GM23338 (cell line): ENCODE results near the gene FRAS1. TPM values are rescaled to one million over a fixed set of nuclear protein-coding genes. Genes with fewer than 3 reads are reported as not detected.

ENCODE experiments used
- ATAC-seq: fragments of 200-7000 bp; cut with Tn5 transposase; 3 replicates; pipeline ENCODE4 v1.9.1; 2020
- DNase-seq: peaks from one replicate; pipeline ENCODE4 v3.0.0-alpha.2; 2015; ENCODE audit warnings: low spot score
- H2AFZ ChIP-seq: fragments of 200-600 bp; sonication (generic); 2 replicates; pipeline ENCODE4 v1.8.0; 2016; ENCODE audit warnings: antibody characterized with exemption, mild to moderate bottlenecking, moderate library complexity
- H3F3A ChIP-seq: fragments of 200-600 bp; sonication (generic); replicated peaks from 2 replicates; pipeline ENCODE4 v1.8.0; 2017; ENCODE audit warnings: antibody characterized with exemption, mixed run types, low read depth
- H3K27ac ChIP-seq: fragments of 200-600 bp; sonication (generic); 2 replicates; pipeline ENCODE4 v1.6.1; 2016; ENCODE audit warnings: low read depth
- H3K27me3 ChIP-seq: fragments of 200-600 bp; sonication (generic); 2 replicates; pipeline ENCODE4 v1.8.0; 2016; ENCODE audit warnings: mild to moderate bottlenecking, mixed run types, moderate library complexity; ENCODE audit not compliant: insufficient read depth
- H3K36me3 ChIP-seq: fragments of 200-600 bp; sonication (generic); 2 replicates; pipeline ENCODE4 v1.8.0; 2016; ENCODE audit warnings: mild to moderate bottlenecking; ENCODE audit not compliant: insufficient read depth
- H3K4me1 ChIP-seq: fragments of 200-600 bp; sonication (generic); 2 replicates; pipeline ENCODE4 v1.8.0; 2016; ENCODE audit warnings: mild to moderate bottlenecking, moderate library complexity; ENCODE audit not compliant: insufficient read depth
- H3K4me2 ChIP-seq: fragments of 200-600 bp; sonication (generic); 2 replicates; pipeline ENCODE4 v1.7.1; 2017; ENCODE audit warnings: mixed run types
- H3K4me3 ChIP-seq: fragments of 200-600 bp; sonication (generic); 2 replicates; pipeline ENCODE4 v1.6.1; 2016; ENCODE audit warnings: mixed run types
- H3K79me2 ChIP-seq: fragments of 200-600 bp; sonication (generic); replicated peaks from 2 replicates; pipeline ENCODE4 v1.8.0; 2017; ENCODE audit warnings: mild to moderate bottlenecking; ENCODE audit not compliant: insufficient read depth
- H3K9me2 ChIP-seq: fragments of 200-600 bp; sonication (generic); 2 replicates; pipeline ENCODE4 v1.8.0; 2017; ENCODE audit not compliant: insufficient read depth
- H4K20me1 ChIP-seq: fragments of 200-600 bp; sonication (generic); replicated peaks from 2 replicates; pipeline ENCODE4 v1.8.0; 2017; ENCODE audit warnings: mild to moderate bottlenecking; ENCODE audit not compliant: insufficient read depth
- H3K27ac Mint-ChIP-seq: 2 replicates; pipeline ENCODE4 v1.8.0; 2020; ENCODE audit warnings: inconsistent platforms, mild to moderate bottlenecking, moderate library complexity, mixed read lengths
- H3K27me3 Mint-ChIP-seq: 3 replicates; pipeline ENCODE4 v1.8.0; 2022; ENCODE audit warnings: low read depth, mild to moderate bottlenecking, moderate library complexity, mixed read lengths, inconsistent platforms; ENCODE audit not compliant: insufficient read depth, poor library complexity
- H3K36me3 Mint-ChIP-seq: 3 replicates; pipeline ENCODE4 v1.8.0; 2021; ENCODE audit warnings: low read depth, mild to moderate bottlenecking, inconsistent platforms, moderate library complexity, mixed read lengths
- H3K4me1 Mint-ChIP-seq: 3 replicates; pipeline ENCODE4 v1.8.0; 2020; ENCODE audit warnings: mild to moderate bottlenecking, inconsistent platforms, mixed read lengths
- H3K4me3 Mint-ChIP-seq: 3 replicates; pipeline ENCODE4 v1.8.0; 2021; ENCODE audit warnings: moderate library complexity, mild to moderate bottlenecking, inconsistent platforms, mixed read lengths
- H3K9me3 Mint-ChIP-seq: 3 replicates; pipeline ENCODE4 v1.8.0; 2020; ENCODE audit warnings: moderate library complexity, mild to moderate bottlenecking, inconsistent platforms, mixed read lengths
- REST ChIP-seq: IDR thresholded peaks from one replicate; pipeline ENCODE4 v1.6.1; 2018; ENCODE audit warnings: antibody characterized with exemption; ENCODE audit not compliant: unreplicated experiment
- ZNF462 ChIP-seq: fragments of 250-450 bp; sonication (Bioruptor Pico); IDR thresholded peaks from 2 replicates; pipeline ENCODE4 v1.5.0; 2020; ENCODE audit warnings: mild to moderate bottlenecking, moderate library complexity
- polyA plus RNA-seq: library from polyadenylated mRNA; unstranded; fragments of >200 nt; fragmentation: Nextera tagmentation; extraction: Ambion mirVana; gene quantifications from 2 replicates; pipeline ENCODE4 v1.2.1, GENCODE V29; 2016
- total RNA-seq: library from RNA; depleted of rRNA; stranded (reverse); fragments of >200 nt; shearing (Covaris generic); gene quantifications from 2 replicates; pipeline ENCODE4 v1.2.3, GENCODE V29; 2014

FRAS1 gene
- total and polyA plus RNA-seq, 2 experiments from 2014 or later, result 12.4 to 108 TPM

- TF ChIP-seq ZNF462 (CRISPR knock-in tag) (no peak), REST (no peak)
Measured at GRCh38 chr4:78585633-78586032, 528.5 kb downstream of the FRAS1 start (continued).

- no peak overlapping the region for H3K4me3 ChIP-seq
- no peaks in the 10 kb centered on the region for H3F3A ChIP-seq
- H3K4me2 ChIP-seq, result no peak overlapping the region
- H3K36me3 ChIP-seq, result no peaks in the 10 kb centered on the region
- H3K4me1 Mint-ChIP-seq, result peaks cover 4% of the 10 kb centered on the region
- no peak overlapping the region for H2AFZ ChIP-seq
- ATAC-seq, result no peak
- no peak for DNase-seq
- no peaks in the 10 kb centered on the region for H3K4me1 ChIP-seq
- H3K27ac Mint-ChIP-seq, result no peak overlapping the region
- H3K79me2 ChIP-seq, result no peaks in the 10 kb centered on the region
- no peak for TF ChIP-seq ZNF462 (CRISPR knock-in tag)
- no peaks in the 10 kb centered on the region for H3K27me3 ChIP-seq
- H3K27me3 Mint-ChIP-seq, result peaks cover 3% of the 10 kb centered on the region
- H3K9me2 ChIP-seq, result no peaks in the 10 kb centered on the region
- H3K27ac ChIP-seq, result no peak overlapping the region
- no peaks in the 10 kb centered on the region for H4K20me1 ChIP-seq
- no peak overlapping the region for H3K4me3 Mint-ChIP-seq
- H3K36me3 Mint-ChIP-seq, result peaks cover 9% of the 10 kb centered on the region; the same call in 2 of the 3 replicates
- H3K9me3 Mint-ChIP-seq, result no peaks in the 10 kb centered on the region
Measured at GRCh38 chr4:78588894-78589545, 531.9 kb downstream of the FRAS1 start.
